K562 (cell line): Measurements from ENCODE around the gene PLCB3. TPM values are rescaled to one million over a fixed set of nuclear protein-coding genes. Genes with fewer than 3 reads are reported as not detected.

ENCODE experiments used
- BHLHE40 ChIP-seq: IDR thresholded peaks from 2 replicates; pipeline ENCODE4 v1.6.1; 2011; ENCODE audit warnings: low read length, improper control_type of control experiment
- DEAF1 ChIP-seq: fragments of 450-650 bp; formaldehyde crosslinking; IDR thresholded peaks from 2 replicates; pipeline ENCODE4 v1.4.0; 2020; ENCODE audit warnings: mild to moderate bottlenecking, moderate library complexity
- E4F1 ChIP-seq: fragments of 250-450 bp; sonication (Bioruptor Pico); IDR thresholded peaks from 2 replicates; pipeline ENCODE4 v1.5.0; 2021; ENCODE audit warnings: mild to moderate bottlenecking, borderline replicate concordance
- GABPB1 ChIP-seq: sonication (generic); formaldehyde crosslinking; IDR thresholded peaks from 2 replicates; pipeline ENCODE4 v1.8.0; 2022; ENCODE audit warnings: mild to moderate bottlenecking, missing genetic modification reagents
- HOXB6 ChIP-seq: fragments of 250-450 bp; sonication (Bioruptor Pico); IDR thresholded peaks from 2 replicates; pipeline ENCODE4 v1.5.1; 2022; ENCODE audit warnings: mild to moderate bottlenecking, borderline replicate concordance
- KDM1A ChIP-seq, 2 experiments: fragments of 450-650 bp; IDR thresholded peaks; 2 replicates each; pipeline ENCODE4 v1.6.1; 2016; ENCODE audit warnings: mild to moderate bottlenecking in 2 of 2
- KDM2B ChIP-seq: fragments of 250-450 bp; sonication (Bioruptor Pico); IDR thresholded peaks from 2 replicates; pipeline ENCODE4 v1.8.0; 2021; ENCODE audit warnings: mild to moderate bottlenecking, moderate library complexity
- MED1 ChIP-seq: sonication (generic); formaldehyde crosslinking; IDR thresholded peaks from 2 replicates; pipeline ENCODE4 v1.8.1; 2023; ENCODE audit warnings: missing genetic modification reagents, borderline replicate concordance
- NKRF ChIP-seq: fragments of 450-650 bp; IDR thresholded peaks from 2 replicates; pipeline ENCODE4 v1.6.1; 2016; ENCODE audit warnings: borderline replicate concordance
- NRF1 ChIP-seq, 2 experiments: fragments of 450-650 bp; IDR thresholded peaks in 1 of 2; conservative IDR thresholded peaks in 1 of 2; 2 replicates each; pipeline ENCODE4 v1.6.1; 2014; ENCODE audit warnings: mild to moderate bottlenecking in 2 of 2
- OTX1 ChIP-seq: fragments of 450-650 bp; formaldehyde crosslinking; IDR thresholded peaks from 2 replicates; pipeline ENCODE4 v1.4.0; 2022; ENCODE audit warnings: mild to moderate bottlenecking
- PPARD ChIP-seq: fragments of 250-450 bp; sonication (Bioruptor Pico); IDR thresholded peaks from 2 replicates; pipeline ENCODE4 v1.8.0; 2022; ENCODE audit warnings: inconsistent platforms, mild to moderate bottlenecking, moderate library complexity
- PREB ChIP-seq: sonication (generic); formaldehyde crosslinking; IDR thresholded peaks from 2 replicates; pipeline ENCODE4 v1.8.1; 2023; ENCODE audit warnings: mild to moderate bottlenecking, missing genetic modification reagents
- SMARCE1 ChIP-seq: fragments of 450-650 bp; IDR thresholded peaks from 2 replicates; pipeline ENCODE4 v1.7.1; 2016; ENCODE audit warnings: mild to moderate bottlenecking
- TARDBP ChIP-seq: fragments of 450-650 bp; IDR thresholded peaks from 2 replicates; pipeline ENCODE4 v1.6.1; 2016
- U2AF2 ChIP-seq: fragments of 200-400 bp; formaldehyde crosslinking; optimal IDR thresholded peaks from 2 replicates; pipeline ENCODE3; 2017; ENCODE audit warnings: low read depth, mild to moderate bottlenecking, low read length
- ZFP1 ChIP-seq: fragments of 450-650 bp; formaldehyde crosslinking; IDR thresholded peaks from 2 replicates; pipeline ENCODE4 v1.4.0; 2020; ENCODE audit warnings: mild to moderate bottlenecking, mixed read lengths
- ZNF224 ChIP-seq: sonication (generic); formaldehyde crosslinking; IDR thresholded peaks from 2 replicates; pipeline ENCODE4 v1.8.0; 2022; ENCODE audit warnings: mild to moderate bottlenecking, missing genetic modification reagents
- ZNF23 ChIP-seq: fragments of 250-450 bp; sonication (Bioruptor Pico); IDR thresholded peaks from 2 replicates; pipeline ENCODE4 v1.4.0; 2020; ENCODE audit warnings: mild to moderate bottlenecking
- ZNF398 ChIP-seq: fragments of 250-450 bp; sonication (Bioruptor Pico); IDR thresholded peaks from 2 replicates; pipeline ENCODE4 v1.8.0; 2021; ENCODE audit warnings: moderate library complexity, mild to moderate bottlenecking, inconsistent platforms
- polyA plus RNA-seq, 8 experiments: library from polyadenylated mRNA; depleted of rRNA in 4 of 8; stranded (reverse) in 5 of 8; unstranded in 3 of 8; fragments of >200 nt; fragmentation: Nextera tagmentation in 2 of 8; fragmentation: Illumina TruSeq in 1 of 8; extraction: Ambion mirVana in 2 of 8; extraction: Trizol in 1 of 8; gene quantifications; 2 replicates each; pipeline versions ENCODE4 v1.2.1 to v1.2.3, GENCODE V29; 2011 to 2014; ENCODE audit warnings: inconsistent platforms in 1 of 8, missing spikeins in 1 of 8
- total RNA-seq, 7 experiments: library from RNA; depleted of rRNA in 6 of 7; stranded (reverse); fragments of >200 nt in 6 of 7; fragmentation: Illumina TruSeq in 2 of 7; extraction: Trizol in 2 of 7; gene quantifications; 2 replicates each; pipeline versions ENCODE4 v1.2.1 to v1.2.3, GENCODE V29; 2011 to 2021; ENCODE audit warnings: low replicate concordance in 1 of 7

Gene PLCB3
- total and polyA plus RNA-seq, 9 of the 15 experiments (the other 6 are each of a cell fraction or from before 2014, with no cell fraction given): 0.31 to 44.8 (median 14.6) TPM

GRCh38 chr11:64204464-64204989, 46.8 kb upstream of the PLCB3 start (continued):
- TF ChIP-seq ZNF224 (no peak), E4F1 (CRISPR knock-in tag) (no peak), PPARD (CRISPR knock-in tag) (no peak), U2AF2 (no peak), PREB (no peak), KDM1A (IDR thresholded peaks at IDR 0.05) (no peak; a peak in 1 of 4 replicates), OTX1 (CRISPR knock-in tag) (no peak), SMARCE1 (no peak), ZNF398 (CRISPR knock-in tag) (no peak), HOXB6 (CRISPR knock-in tag) (no peak), KDM2B (CRISPR knock-in tag) (no peak), DEAF1 (CRISPR knock-in tag) (peak; percentile 87), ZNF23 (no peak), NKRF (0 out of 2 replicates have a peak, but pooled peaks have one; percentile 6), MED1 (CRISPR knock-in tag) (no peak), BHLHE40 (0 out of 2 replicates have a peak, but pooled peaks have one; percentile 30), TARDBP (no peak), GABPB1 (CRISPR knock-in tag) (no peak; the same call in 1 of the 2 replicates), NRF1 (conservative IDR thresholded peaks at IDR 0.05 in 1 of 2, IDR thresholded peaks at IDR 0.05 in 1 of 2) (no peak), ZFP1 (CRISPR knock-in tag) (no peak)
